Midbrain (tissue), 1 donor: Measurements from ENCODE around the gene SLC39A6.
"Not testable (repeated sequence)": the region's sequence is repeated elsewhere in the genome, so short reads cannot be mapped to it uniquely, and the experiment has no call there.

Source experiments
- DNase-seq: peaks from one replicate; lab custom pipeline; 2025; lab: John Stamatoyannopoulos, UW

Gene SLC39A6

DNA sequence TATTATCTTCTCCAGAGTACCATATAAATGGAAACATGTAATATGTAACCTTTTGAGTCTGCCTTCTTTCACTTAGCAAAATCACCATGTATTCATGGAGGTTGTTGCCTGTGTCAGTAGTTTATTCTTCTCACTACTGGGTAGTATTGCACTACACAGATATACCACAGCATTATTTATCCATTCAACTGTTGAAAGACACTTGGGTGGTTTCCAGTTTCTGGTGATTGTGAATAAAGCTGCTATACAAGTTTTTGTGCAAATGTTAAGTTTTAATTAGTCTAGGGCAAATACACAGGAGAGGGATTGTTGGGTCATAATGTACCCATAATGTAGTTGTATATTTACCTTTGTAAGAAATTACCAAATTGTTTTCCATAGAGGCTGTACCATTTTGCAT is 32.2 kb downstream of the SLC39A6 start:
- no peak for DNase-seq

GRCh38 chr18:36095936-36096519 is 33.1 kb downstream of the SLC39A6 start:
- DNase-seq, result peak; percentile 31

GRCh38 chr18:36094431-36094830 is 34.7 kb downstream of the SLC39A6 start:
- no peak for DNase-seq

GRCh38 chr18:36092116-36092515 is 37.0 kb downstream of the SLC39A6 start:
- not testable (repeated sequence) for DNase-seq

GRCh38 chr18:36089001-36089400 is 40.1 kb downstream of the SLC39A6 start:
- no peak for DNase-seq

GRCh38 chr18:36088256-36088655 is 40.9 kb downstream of the SLC39A6 start:
- DNase-seq, result no peak

DNA sequence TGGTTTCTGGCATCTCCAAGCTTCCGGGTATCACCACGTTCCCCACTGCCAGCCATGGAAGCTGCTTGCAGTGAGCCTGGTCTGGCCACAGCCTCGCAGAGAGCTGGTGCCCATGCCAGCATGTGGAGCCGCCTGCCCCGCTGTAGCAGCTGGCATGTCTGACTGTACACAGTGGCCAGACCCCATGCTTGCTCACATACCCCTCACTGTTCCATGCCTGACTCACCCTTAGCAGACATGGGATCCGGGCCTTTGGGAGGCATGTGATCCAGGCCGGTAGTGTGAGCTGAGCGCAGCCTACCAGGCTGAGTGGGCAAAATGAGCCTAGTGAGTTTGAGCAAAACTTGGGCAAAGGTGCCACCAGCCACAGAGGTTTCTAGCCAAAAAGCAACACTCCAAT is 43.0 kb downstream of the SLC39A6 start:
- no peak for DNase-seq

DNA sequence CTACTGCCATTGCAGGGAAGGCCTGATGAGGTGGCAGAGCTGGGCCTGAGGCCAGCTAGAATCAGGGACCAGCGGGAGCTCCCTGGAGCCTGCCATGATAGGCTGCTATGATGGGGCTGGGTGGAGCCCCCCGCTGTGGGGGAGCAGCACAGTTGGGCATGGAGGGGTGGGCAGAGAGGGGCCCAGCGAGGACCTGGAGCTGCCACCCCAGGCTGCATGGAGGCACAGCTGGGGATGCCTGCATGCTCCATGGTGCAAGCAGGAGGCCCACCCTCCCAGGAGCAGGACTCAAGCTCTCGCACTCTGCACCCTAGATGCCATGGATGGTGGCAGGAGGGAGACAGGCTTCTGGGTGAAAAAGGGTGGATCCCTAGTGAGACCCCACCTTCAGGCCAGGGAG is 43.9 kb downstream of the SLC39A6 start:
- DNase-seq, result no peak

DNA sequence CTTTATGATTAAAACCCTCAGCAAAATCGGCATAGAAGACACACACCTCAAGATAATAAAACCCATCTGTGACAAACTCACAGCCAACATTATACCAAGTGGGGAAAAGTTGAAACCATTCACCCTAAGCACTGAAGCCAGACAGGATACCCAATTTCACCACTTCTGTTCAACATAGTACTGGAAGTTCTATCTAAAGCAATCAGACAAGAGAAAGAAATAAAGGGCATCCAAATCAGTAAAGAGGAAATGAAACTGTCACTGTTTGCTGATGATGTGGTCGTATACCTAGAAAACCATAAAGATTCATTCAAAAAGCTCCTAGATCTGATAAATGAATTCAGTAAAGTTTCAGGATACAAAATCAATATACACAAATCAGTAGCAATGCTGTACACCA is 45.4 kb downstream of the SLC39A6 start:
- no peak for DNase-seq

GRCh38 chr18:36081118-36081517 is 48.0 kb downstream of the SLC39A6 start:
- DNase-seq, result not testable (repeated sequence)

DNA sequence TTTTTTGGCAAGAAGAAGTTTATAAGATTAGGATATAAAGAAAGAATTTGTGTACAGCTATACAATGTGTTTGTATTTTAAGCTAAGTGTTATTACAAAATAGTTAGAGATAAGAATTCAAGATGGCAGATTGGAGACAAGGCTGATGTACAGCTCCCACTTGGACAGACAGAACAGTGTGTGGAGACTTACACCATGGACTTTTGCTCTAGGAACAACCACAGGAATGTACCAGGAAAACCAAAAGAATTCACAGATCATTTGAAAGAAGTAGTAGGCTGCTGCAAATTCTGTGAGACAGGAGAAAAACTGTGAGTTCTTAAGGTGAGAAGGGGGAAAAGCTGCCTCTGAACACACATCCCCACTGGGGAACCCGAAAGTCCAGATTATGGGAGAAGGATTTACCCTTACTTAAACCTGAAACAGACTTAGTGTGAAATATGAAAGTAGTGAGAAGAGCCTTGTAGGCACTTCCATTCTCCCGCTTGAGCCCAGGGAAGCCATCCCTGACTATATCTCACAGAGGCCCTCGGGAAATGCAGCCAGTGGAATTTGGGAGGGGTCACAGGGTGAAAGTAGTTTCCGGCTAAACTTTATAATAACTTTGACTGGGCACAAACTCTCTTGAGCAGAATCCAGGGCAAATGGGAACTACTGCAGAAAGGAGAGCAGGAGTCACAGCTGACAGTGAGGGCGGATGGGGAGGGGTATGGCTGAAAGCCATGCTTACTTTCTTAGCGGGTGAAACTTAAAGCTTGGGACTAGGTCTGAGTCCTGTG is 50.2 kb downstream of the SLC39A6 start:
- no peak for DNase-seq

DNA sequence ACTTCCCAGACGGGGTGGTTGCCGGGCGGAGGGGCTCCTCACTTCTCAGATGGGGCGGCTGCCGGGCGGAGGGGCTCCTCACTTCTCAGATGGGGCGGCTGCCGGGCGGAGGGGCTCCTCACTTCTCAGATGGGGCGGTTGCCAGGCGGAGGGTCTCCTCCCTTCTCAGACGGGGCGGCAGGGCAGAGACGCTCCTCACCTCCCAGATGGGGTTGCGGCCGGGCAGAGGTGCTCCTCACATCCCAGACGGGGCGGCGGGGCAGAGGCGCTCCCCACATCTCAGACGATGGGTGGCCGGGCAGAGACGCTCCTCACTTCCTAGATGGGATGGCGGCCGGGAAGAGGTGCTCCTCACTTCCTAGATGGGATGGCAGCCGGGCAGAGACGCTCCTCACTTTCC is 51.4 kb downstream of the SLC39A6 start:
- not testable (repeated sequence) for DNase-seq

DNA sequence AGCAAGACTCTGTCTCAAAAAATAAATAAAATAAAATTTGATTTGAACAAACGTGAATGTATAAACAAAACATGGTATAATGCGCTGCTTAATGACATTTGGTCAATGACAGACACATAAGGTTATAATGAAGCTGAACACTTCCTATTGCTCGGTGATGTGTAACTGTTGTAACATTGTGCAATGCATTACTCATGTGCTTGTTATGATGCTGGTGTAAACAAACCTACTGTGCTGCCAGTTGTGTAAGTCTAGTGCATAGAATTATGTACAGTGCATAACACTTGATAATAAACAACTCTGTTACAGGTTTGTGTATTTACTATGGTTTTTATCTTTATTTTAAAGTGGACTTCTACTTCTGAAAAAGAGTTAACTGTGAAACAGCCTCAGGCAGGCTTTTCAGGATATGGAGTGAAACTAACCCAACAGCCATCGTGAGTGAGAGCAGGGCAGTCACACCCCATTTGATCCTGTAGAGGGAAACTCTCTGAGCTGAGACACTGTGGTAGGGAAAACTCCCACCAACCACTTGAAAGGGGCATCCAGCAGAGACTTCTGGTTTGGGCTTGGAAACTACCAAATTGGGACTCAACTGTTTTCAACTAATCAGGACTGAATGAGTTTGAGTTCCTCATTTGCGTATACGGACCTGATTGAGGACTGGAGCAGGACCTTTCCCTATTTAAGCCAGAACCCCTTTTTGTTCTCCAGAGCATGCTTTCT is 53.1 kb downstream of the SLC39A6 start:
- DNase-seq, result no peak

DNA sequence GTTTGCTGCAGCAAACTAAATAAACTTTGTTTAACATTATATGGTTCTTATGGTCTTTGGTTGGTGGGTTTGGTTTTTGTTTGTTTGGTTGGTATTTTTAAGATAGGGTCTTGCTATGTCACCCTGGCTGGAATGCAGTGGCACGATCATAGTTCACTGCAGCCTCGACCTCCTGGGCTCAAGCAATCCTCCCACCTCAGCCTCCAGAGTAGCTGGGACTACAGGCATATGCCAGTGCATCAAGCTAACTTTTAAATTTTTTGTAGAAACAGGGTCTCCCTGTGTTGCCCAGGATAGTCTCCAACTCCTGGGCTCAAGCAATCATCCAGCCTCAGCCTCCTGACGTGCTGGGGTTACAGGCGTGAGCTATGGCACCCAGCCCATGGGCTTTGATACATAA is 54.7 kb downstream of the SLC39A6 start:
- DNase-seq, result no peak

GRCh38 chr18:36073676-36074075 is 55.5 kb downstream of the SLC39A6 start:
- no peak for DNase-seq

- DNase-seq, result not testable (repeated sequence)
These were observed 56.7 kb downstream of the SLC39A6 start for GRCh38 chr18:36072406-36072805.

- peak; percentile 96 for DNase-seq
These were observed 61.8 kb downstream of the SLC39A6 start, which contains the start of gene RPRD1A for GRCh38 chr18:36067055-36067957. TSS of gene RPRD1A (minus strand) at chr18:36067559. CDS start at chr18:36067404, 155 bp downstream.

GRCh38 chr18:36066686-36067054 is 62.5 kb downstream of the SLC39A6 start:
- no peak for DNase-seq

DNA sequence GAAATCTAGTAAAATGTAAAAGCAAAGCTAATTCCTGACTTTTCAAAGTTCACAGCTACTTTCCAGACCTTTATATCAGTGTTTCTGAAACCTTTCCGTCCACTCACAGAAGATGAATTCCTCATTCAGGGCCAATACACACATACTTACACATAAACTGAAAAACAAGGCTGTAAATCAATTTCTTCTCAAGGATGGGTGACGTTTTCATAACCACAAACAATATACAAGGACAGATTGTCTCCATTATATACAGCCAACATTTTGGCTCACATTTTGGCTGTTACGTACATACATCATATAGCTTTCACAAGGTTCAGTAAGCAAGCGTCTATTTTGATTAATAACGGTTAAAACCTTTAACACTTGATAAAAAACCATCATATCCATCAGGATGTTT is 63.1 kb downstream of the SLC39A6 start:
- no peak for DNase-seq

GRCh38 chr18:36064809-36065079 is 64.4 kb downstream of the SLC39A6 start:
- DNase-seq, result not testable (repeated sequence)

GRCh38 chr18:36064027-36064808 is 64.9 kb downstream of the SLC39A6 start:
- DNase-seq, result no peak
